Neural crest cell (in vitro differentiated cells): Measurements from ENCODE around the gene NOTO. TPM values are rescaled to one million over a fixed set of nuclear protein-coding genes. Genes with fewer than 3 reads are reported as not detected.

ENCODE experiments used
- DNase-seq: peaks from one replicate; pipeline ENCODE4 v3.0.0; 2021; ENCODE audit warnings: low read depth, mixed read lengths, low spot score
- H3K27ac Mint-ChIP-seq: one replicate; pipeline ENCODE4 v1.8.0; 2021; ENCODE audit warnings: mild to moderate bottlenecking, mixed read lengths; ENCODE audit not compliant: unreplicated experiment
- H3K27me3 Mint-ChIP-seq: 2 replicates; pipeline ENCODE4 v1.8.0; 2021; ENCODE audit warnings: low read depth, mild to moderate bottlenecking, mixed read lengths
- H3K36me3 Mint-ChIP-seq: 2 replicates; pipeline ENCODE4 v1.8.0; 2021; ENCODE audit warnings: low read depth, mild to moderate bottlenecking, mixed read lengths
- H3K4me1 Mint-ChIP-seq: 2 replicates; pipeline ENCODE4 v1.8.0; 2021; ENCODE audit warnings: mixed read lengths
- H3K4me3 Mint-ChIP-seq: one replicate; pipeline ENCODE4 v1.8.0; 2021; ENCODE audit warnings: mild to moderate bottlenecking, mixed read lengths
- H3K9me3 Mint-ChIP-seq: 2 replicates; pipeline ENCODE4 v1.8.0; 2021; ENCODE audit warnings: mixed read lengths
- total RNA-seq: library from RNA; stranded (reverse); gene quantifications from 2 replicates; pipeline ENCODE4 v1.2.1, GENCODE V29; 2021
- TF ChIP-seq, protein P1 (sequence below): fragments of 200-600 bp; sonication (generic); conservative IDR thresholded peaks from 2 replicates; pipeline ENCODE4 v1.5.0; 2021; ENCODE audit warnings: antibody characterized with exemption, mild to moderate bottlenecking

Gene NOTO
- total RNA-seq, 1 donor from 2014 or later = not detected

DNA sequence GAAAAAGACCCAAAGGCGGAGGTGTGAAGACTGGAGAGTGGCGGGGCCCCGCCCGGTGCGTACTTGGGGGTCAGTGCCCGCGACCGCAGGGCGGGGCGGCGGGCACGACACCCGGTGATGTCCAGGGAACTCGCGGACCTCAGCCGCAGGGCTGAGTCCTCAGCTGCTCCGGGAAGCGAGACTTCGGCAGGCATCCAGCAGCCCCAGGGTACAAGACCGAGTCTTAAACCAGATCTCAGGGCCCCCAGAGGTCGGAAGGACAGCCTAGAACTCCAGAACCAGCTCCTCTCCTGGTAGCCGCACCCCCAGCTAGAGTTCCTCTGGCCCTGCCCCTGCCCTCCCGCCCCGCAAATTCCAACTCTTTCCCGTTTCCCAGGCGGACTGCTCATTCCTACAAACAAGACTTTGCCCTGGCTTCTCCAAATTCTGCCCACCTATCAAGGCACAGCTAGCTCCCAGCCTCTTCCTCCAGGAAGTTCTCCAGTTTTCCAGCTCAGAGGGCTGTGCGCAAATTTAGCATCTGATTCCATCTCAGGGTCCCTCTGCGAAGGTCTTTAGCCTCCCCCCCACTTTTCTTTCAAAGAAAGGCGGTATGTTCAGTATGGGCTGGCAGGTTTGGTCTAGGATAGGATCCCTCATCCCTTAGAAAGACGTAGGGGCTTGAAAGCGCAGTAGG is 26.0 kb upstream of the NOTO start:
- Mint-ChIP-seq H3K4me1 (peaks cover 18% of the 10 kb centered on the region), H3K27me3 (peaks cover 93% of the 10 kb centered on the region), H3K9me3 (no peaks in the 10 kb centered on the region), H3K36me3 (no peaks in the 10 kb centered on the region), H3K27ac (no peak overlapping the region), H3K4me3 (peak overlapping the region; percentile 88)
- no peak for DNase-seq
- TF ChIP-seq, protein P1, sequence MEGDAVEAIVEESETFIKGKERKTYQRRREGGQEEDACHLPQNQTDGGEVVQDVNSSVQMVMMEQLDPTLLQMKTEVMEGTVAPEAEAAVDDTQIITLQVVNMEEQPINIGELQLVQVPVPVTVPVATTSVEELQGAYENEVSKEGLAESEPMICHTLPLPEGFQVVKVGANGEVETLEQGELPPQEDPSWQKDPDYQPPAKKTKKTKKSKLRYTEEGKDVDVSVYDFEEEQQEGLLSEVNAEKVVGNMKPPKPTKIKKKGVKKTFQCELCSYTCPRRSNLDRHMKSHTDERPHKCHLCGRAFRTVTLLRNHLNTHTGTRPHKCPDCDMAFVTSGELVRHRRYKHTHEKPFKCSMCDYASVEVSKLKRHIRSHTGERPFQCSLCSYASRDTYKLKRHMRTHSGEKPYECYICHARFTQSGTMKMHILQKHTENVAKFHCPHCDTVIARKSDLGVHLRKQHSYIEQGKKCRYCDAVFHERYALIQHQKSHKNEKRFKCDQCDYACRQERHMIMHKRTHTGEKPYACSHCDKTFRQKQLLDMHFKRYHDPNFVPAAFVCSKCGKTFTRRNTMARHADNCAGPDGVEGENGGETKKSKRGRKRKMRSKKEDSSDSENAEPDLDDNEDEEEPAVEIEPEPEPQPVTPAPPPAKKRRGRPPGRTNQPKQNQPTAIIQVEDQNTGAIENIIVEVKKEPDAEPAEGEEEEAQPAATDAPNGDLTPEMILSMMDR = no peak

DNA sequence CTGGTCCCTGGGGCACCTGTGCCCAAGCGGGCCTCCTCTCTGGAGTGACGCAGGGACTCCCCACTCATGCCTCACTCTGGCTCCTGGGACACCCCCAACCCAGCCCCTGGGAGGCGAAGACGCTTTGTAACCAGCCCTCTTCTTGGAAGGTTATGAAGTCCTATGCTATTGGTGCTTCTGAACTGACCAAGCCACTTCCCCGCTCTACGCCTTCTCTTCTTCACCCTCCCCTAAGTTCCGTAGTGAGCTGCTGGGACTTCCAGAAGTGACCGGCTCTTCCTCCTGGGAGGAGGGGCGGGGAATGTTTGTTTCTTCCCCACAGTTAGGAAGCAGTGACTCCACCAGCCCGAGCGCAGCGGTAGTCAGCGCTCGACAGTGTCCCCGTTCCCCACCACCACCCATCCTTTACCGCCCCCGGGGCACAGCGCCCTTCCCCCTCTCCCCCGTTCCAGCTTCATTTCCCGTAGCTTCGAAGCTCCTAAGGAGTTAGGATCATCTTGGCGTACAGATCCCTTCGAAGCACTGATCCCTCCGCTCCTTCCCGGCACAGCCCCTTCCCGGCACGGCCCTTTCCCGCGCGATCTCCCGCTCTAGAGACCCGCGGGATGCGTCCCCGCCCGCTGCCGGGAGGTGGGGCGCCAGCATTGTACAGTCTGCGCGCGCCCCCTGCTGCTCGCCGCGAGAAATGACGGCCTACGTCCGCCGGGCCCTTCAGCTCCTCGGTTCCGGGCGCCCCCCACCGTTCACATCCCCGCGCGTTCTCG is 25.3 kb upstream of the NOTO start:
- Mint-ChIP-seq H3K9me3 (no peaks in the 10 kb centered on the region), H3K27me3 (peaks cover 96% of the 10 kb centered on the region), H3K4me3 (peak overlapping the region; percentile 88), H3K4me1 (peaks cover 18% of the 10 kb centered on the region), H3K36me3 (no peaks in the 10 kb centered on the region), H3K27ac (no peak overlapping the region)
- TF ChIP-seq, protein P1 = peak; percentile 98
- DNase-seq = peak; percentile 95

DNA sequence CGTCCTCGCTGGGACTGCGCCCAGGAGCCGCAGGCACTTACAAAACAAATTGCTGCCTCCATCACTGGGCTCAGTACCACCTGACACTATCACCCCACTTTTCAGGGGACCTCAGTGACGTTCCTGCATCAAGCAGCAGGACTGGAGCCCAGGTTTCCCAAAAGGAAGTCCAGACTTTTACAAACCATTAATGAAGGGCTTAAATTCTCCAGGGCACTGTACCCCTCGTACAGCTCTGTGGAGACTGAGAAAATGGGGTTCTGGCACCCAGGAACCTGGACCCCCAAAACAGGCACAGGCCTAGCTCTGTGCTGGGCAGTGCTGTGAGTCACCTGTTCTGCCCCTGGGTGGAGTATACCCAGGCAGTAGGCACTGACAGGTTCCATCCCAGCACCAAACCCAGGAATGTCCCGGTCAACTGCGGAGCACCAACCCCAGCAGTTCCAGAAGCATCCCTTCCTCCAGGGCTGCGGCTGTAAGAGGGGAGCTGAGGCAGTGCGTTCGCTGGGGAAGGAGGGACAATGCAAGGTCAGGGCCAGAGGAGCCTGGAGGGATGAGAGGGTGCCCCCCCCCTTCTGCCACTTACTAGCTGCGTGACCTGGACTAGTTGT is 24.6 kb upstream of the NOTO start:
- TF ChIP-seq, protein P1 = peak; percentile 28
- H3K9me3 Mint-ChIP-seq = no peaks in the 10 kb centered on the region
- H3K4me3 Mint-ChIP-seq = peak overlapping the region; percentile 88
- peaks cover 18% of the 10 kb centered on the region for H3K4me1 Mint-ChIP-seq
- no peak for DNase-seq
- peaks cover 98% of the 10 kb centered on the region for H3K27me3 Mint-ChIP-seq
- H3K27ac Mint-ChIP-seq = no peak overlapping the region
- no peaks in the 10 kb centered on the region for H3K36me3 Mint-ChIP-seq

DNA sequence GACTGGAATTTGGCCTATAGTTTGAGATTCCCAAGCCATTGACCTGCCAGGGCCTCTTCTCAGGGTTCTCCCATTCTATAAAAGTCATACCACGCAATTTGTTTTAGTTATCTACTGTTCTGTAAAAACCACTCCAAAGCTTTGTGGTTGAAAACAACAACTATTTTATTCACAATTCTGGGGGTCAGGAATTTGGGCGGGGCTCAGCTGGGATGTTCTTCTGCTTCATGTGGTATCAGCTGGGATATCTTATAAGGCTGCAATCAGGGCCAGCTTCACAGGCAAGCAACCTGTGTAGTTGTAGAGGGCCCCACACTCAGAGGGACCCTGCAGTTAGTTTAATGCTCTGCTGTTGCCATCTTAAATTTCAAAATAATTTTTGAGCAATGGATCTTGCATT is 16.4 kb upstream of the NOTO start:
- H3K9me3 Mint-ChIP-seq = no peaks in the 10 kb centered on the region
- TF ChIP-seq, protein P1 = no peak
- no peaks in the 10 kb centered on the region for H3K36me3 Mint-ChIP-seq
- peaks cover 91% of the 10 kb centered on the region for H3K27me3 Mint-ChIP-seq
- H3K27ac Mint-ChIP-seq = no peak overlapping the region
- no peak overlapping the region for H3K4me3 Mint-ChIP-seq
- no peaks in the 10 kb centered on the region for H3K4me1 Mint-ChIP-seq
- no peak for DNase-seq

DNA sequence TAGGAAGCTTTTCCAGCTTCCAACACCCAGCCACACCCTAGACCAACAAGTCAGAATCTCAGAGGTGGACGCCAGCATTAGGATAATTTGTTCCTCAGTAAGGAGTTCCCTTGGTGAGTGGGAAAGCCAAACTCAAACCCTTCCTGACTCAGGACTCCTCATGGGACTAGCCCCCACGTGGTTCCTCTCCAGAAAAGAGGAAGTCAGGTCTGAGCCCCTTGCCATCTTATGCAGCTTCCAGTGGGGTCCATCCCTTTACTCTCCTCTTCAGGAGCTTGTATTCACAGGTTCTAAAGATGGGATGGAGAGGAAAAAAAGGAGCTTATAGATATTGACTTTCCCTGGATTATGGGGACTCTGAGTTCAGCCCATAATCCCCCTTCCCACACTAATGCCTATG is 14.8 kb upstream of the NOTO start:
- Mint-ChIP-seq H3K27me3 (peaks cover 87% of the 10 kb centered on the region), H3K9me3 (no peaks in the 10 kb centered on the region), H3K4me1 (no peaks in the 10 kb centered on the region), H3K4me3 (no peak overlapping the region), H3K36me3 (no peaks in the 10 kb centered on the region), H3K27ac (no peak overlapping the region)
- DNase-seq = no peak
- TF ChIP-seq, protein P1 = no peak
